Smooth muscle cell (in vitro differentiated cells): ENCODE results near the gene MYL6. TPM values are rescaled to one million over a fixed set of nuclear protein-coding genes. Genes with fewer than 3 reads are reported as not detected.

Experiments used
- DNase-seq: peaks from one replicate; lab custom pipeline; 2025; ENCODE audit not compliant: unreplicated experiment; lab: John Stamatoyannopoulos, UW
- H2AFZ ChIP-seq: fragments of 200-600 bp; sonication (generic); 2 replicates; pipeline ENCODE4 v1.6.0; 2016; ENCODE audit warnings: antibody characterized with exemption, low read depth, mild to moderate bottlenecking
- H3F3A ChIP-seq: fragments of 200-600 bp; sonication (generic); 2 replicates; pipeline ENCODE4 v1.6.0; 2017; ENCODE audit warnings: antibody characterized with exemption, low read depth
- H3K27ac ChIP-seq: fragments of 200-600 bp; sonication (generic); 2 replicates; pipeline ENCODE4 v1.5.1; 2016; ENCODE audit warnings: low read depth, mild to moderate bottlenecking
- H3K27me3 ChIP-seq: fragments of 200-600 bp; sonication (generic); 2 replicates; pipeline ENCODE4 v1.6.1; 2016; ENCODE audit warnings: low read depth, mild to moderate bottlenecking
- H3K36me3 ChIP-seq: fragments of 200-600 bp; sonication (generic); 2 replicates; pipeline ENCODE4 v1.5.1; 2016; ENCODE audit warnings: low read depth
- H3K4me1 ChIP-seq: fragments of 200-600 bp; sonication (generic); 2 replicates; pipeline ENCODE4 v1.5.1; 2016; ENCODE audit warnings: low read depth
- H3K4me2 ChIP-seq: fragments of 200-600 bp; sonication (generic); 2 replicates; pipeline ENCODE4 v1.6.0; 2016; ENCODE audit warnings: mild to moderate bottlenecking
- H3K4me3 ChIP-seq: fragments of 200-600 bp; sonication (generic); 2 replicates; pipeline ENCODE4 v1.5.1; 2016; ENCODE audit warnings: mild to moderate bottlenecking
- H3K79me2 ChIP-seq: fragments of 200-600 bp; sonication (generic); 2 replicates; pipeline ENCODE4 v1.6.0; 2016; ENCODE audit warnings: low read depth, mild to moderate bottlenecking
- H3K9ac ChIP-seq: fragments of 200-600 bp; sonication (generic); 2 replicates; pipeline ENCODE4 v1.6.0; 2016; ENCODE audit warnings: low read depth
- H3K9me3 ChIP-seq: fragments of 200-600 bp; sonication (generic); replicated peaks from 2 replicates; pipeline ENCODE4 v1.5.1; 2016; ENCODE audit warnings: low read depth
- H4K20me1 ChIP-seq: fragments of 200-600 bp; sonication (generic); 2 replicates; pipeline ENCODE4 v1.6.0; 2016; ENCODE audit warnings: low read depth
- CTCF ChIP-seq: fragments of 200-600 bp; sonication (generic); IDR thresholded peaks from 2 replicates; pipeline ENCODE4 v1.5.1; 2017; ENCODE audit warnings: borderline replicate concordance, mild to moderate bottlenecking, antibody characterized with exemption; ENCODE audit not compliant: insufficient read depth, poor library complexity, severe bottlenecking
- WGBS: methylation state at CpG from one replicate; pipeline ENCODE4 v1.1.7; 2016; ENCODE audit warnings: low lambda C conversion rate; 5-methylcytosine and 5-hydroxymethylcytosine counted together
- polyA plus RNA-seq: library from polyadenylated mRNA; unstranded; fragments of >200 nt; fragmentation: Nextera tagmentation; extraction: Ambion mirVana; gene quantifications from 2 replicates; pipeline ENCODE4 v1.2.1, GENCODE V29; 2016
- total RNA-seq: library from RNA; depleted of rRNA; stranded (reverse); fragments of >200 nt; gene quantifications from 2 replicates; pipeline ENCODE4 v1.2.3, GENCODE V29; 2014

Gene MYL6
- total and polyA plus RNA-seq, 2 experiments from 2014 or later, result 2,776 to 4,165 TPM

DNA sequence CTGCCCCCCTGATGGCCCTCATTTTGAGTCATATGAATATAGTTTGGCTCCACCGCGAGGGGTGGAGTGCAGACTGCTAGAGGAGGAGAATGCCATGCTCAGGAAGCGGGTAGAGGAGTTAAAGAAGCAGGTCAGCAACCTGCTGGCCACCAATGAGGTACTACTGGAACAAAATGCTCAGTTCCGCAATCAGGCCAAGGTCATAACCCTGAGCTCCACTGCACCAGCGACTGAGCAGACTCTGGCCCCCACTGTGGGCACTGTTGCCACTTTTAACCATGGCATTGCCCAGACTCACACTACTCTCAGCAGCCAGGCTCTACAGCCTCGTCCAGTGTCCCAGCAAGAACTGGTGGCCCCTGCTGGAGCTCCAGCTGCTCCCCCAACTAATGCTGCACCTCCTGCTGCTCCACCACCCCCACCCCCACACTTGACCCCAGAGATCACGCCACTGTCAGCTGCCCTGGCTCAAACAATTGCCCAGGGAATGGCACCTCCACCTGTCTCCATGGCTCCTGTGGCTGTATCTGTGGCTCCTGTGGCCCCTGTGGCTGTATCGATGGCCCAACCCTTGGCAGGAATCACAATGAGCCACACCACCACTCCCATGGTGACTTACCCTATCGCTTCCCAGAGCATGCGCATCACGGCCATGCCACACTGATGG is 36.8 kb upstream of the MYL6 start:
- no peak overlapping the region for H2AFZ ChIP-seq
- no peaks in the 10 kb centered on the region for H3K9me3 ChIP-seq
- no peak overlapping the region for H3K4me3 ChIP-seq
- peaks cover 6% of the 10 kb centered on the region for H3F3A ChIP-seq
- no peak overlapping the region for H3K27ac ChIP-seq
- peaks cover 10% of the 10 kb centered on the region for H4K20me1 ChIP-seq
- 98% methylated on average over 11 of the region's 11 CpGs for WGBS
- no peak overlapping the region for H3K4me2 ChIP-seq
- H3K36me3 ChIP-seq, result no peaks in the 10 kb centered on the region
- peaks cover 13% of the 10 kb centered on the region for H3K4me1 ChIP-seq
- no peaks in the 10 kb centered on the region for H3K27me3 ChIP-seq
- peaks cover 8% of the 10 kb centered on the region for H3K79me2 ChIP-seq
- no peak for DNase-seq
- no peak for TF ChIP-seq CTCF
- no peak overlapping the region for H3K9ac ChIP-seq

GRCh38 chr12:56122637-56123036 is 35.5 kb upstream of the MYL6 start:
- no peaks in the 10 kb centered on the region for H3K27me3 ChIP-seq
- H4K20me1 ChIP-seq, result peaks cover 7% of the 10 kb centered on the region
- no peaks in the 10 kb centered on the region for H3K36me3 ChIP-seq
- H3K4me3 ChIP-seq, result no peak overlapping the region
- TF ChIP-seq CTCF, result no peak
- H3K4me2 ChIP-seq, result no peak overlapping the region
- 90% methylated on average over 2 of the region's 2 CpGs for WGBS
- DNase-seq, result no peak
- peaks cover 25% of the 10 kb centered on the region for H3K4me1 ChIP-seq
- no peak overlapping the region for H3K27ac ChIP-seq
- no peaks in the 10 kb centered on the region for H3K9me3 ChIP-seq
- H3F3A ChIP-seq, result peaks cover 19% of the 10 kb centered on the region
- no peak overlapping the region for H3K9ac ChIP-seq
- no peaks in the 10 kb centered on the region for H3K79me2 ChIP-seq
- no peak overlapping the region for H2AFZ ChIP-seq

DNA sequence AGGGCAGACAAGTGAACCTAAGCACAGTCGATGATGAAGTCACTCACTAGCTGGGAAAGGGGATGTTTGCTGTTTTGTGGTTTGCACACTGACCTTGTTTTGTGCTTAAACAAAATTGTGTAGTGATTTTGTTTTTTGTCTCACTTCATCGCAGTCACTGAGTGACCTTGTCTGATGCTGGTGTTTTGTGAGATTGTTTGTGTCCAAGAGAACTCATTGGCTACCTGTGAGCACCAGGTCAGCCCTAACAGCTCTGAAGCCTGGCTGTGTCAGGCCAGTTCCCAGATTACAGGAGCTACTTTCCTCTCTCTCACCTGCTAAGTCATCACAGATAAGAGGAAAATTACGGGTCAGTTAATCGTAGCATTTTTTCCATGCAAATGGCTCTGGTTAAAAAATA is 34.0 kb upstream of the MYL6 start:
- no peak overlapping the region for H2AFZ ChIP-seq
- no peak overlapping the region for H3K9ac ChIP-seq
- WGBS, result 97% methylated on average over 4 of the region's 4 CpGs
- H3K9me3 ChIP-seq, result no peaks in the 10 kb centered on the region
- H4K20me1 ChIP-seq, result peaks cover 5% of the 10 kb centered on the region
- H3K27me3 ChIP-seq, result no peaks in the 10 kb centered on the region
- no peak for DNase-seq
- no peaks in the 10 kb centered on the region for H3K36me3 ChIP-seq
- H3K4me1 ChIP-seq, result peaks cover 19% of the 10 kb centered on the region
- peaks cover 4% of the 10 kb centered on the region for H3K79me2 ChIP-seq
- no peak overlapping the region for H3K4me2 ChIP-seq
- no peak overlapping the region for H3K27ac ChIP-seq
- H3K4me3 ChIP-seq, result no peak overlapping the region
- H3F3A ChIP-seq, result peaks cover 14% of the 10 kb centered on the region
- TF ChIP-seq CTCF, result no peak

DNA sequence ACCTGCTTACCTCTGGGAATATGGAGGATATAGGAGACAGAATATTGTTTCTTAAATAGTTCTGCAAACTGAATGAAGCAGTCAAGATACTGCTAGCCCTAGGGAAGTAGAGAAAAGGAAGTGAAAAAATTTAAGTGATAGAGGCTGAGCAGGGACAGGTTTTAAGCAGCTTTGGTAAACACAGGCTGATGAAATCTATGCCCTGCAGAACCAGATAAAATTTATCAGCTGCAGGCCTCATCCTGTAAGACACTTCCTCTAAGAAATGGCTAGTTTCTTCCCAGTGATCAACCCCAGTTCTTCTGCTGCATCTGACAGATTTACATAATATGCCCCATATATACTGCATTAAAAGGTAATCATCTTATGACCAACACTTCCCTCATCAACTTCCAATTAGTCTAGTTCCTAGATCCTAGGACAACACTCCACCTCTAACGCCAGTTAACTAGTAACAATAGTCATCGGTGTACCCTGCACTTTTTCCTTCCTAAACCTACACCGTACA is 31.4 kb upstream of the MYL6 start:
- H2AFZ ChIP-seq, result no peak overlapping the region
- no peaks in the 10 kb centered on the region for H3K9me3 ChIP-seq
- peaks cover 14% of the 10 kb centered on the region for H3F3A ChIP-seq
- H3K79me2 ChIP-seq, result peaks cover 14% of the 10 kb centered on the region
- peak overlapping the region; percentile 75 for H3K9ac ChIP-seq
- peak overlapping the region; percentile 89 for H3K4me2 ChIP-seq
- peaks cover 21% of the 10 kb centered on the region for H3K4me1 ChIP-seq
- TF ChIP-seq CTCF, result no peak
- H3K36me3 ChIP-seq, result no peaks in the 10 kb centered on the region
- DNase-seq, result no peak
- H3K27ac ChIP-seq, result peak overlapping the region; percentile 92
- H3K4me3 ChIP-seq, result no peak overlapping the region
- no peaks in the 10 kb centered on the region for H3K27me3 ChIP-seq
- H4K20me1 ChIP-seq, result no peaks in the 10 kb centered on the region
- WGBS, result 94% methylated on average over 3 of the region's 3 CpGs
